ENCODE results near the gene KCTD11. TPM values are rescaled to one million over a fixed set of nuclear protein-coding genes. Genes with fewer than 3 reads are reported as not detected.

The KCTD11 gene
- total and polyA plus RNA-seq, 4 donors: 0.39 to 3.5 (median 1.4) TPM

GRCh38 chr17:7380855-7381683, 29.1 kb downstream of the KCTD11 start, which contains the start of gene TNK1:
TSS of gene TNK1 (plus strand) at chr17:7381089. CDS start at chr17:7382927, 1,838 bp downstream.
- Histone ChIP-seq H3K36me3 (ENCODE audit: control insufficient read depth in 4 of 4, insufficient read depth in 3 of 4, low read depth in 1 of 4, low read length in 3 of 4) (peaks cover 0 to 2% (median 0%) of the 10 kb centered on the region in 4 donors), H3K4me3 (ENCODE audit: low read depth in 1 of 3, low read length in 3 of 3) (peak within 1 kb of the TSS; percentile 45 to 74 (median 63)), H3K4me1 (ENCODE audit: control insufficient read depth in 4 of 4, insufficient read depth in 4 of 4, low read length in 3 of 4) (peaks cover 6 to 18% (median 12%) of the 10 kb centered on the region in 4 donors), H3K9ac (ENCODE audit: low read depth in 1 of 2, low read length in 2 of 2) (peak within 1 kb of the TSS in 1 of 2 donors; percentile 47), H3K27ac (ENCODE audit: low read depth in 1 of 2, low read length in 2 of 2) (no peak within 1 kb of the TSS), H3K9me3 (ENCODE audit: control insufficient read depth in 4 of 4, low read length in 3 of 4) (no peaks in the 10 kb centered on the region), H3K27me3 (ENCODE audit: control insufficient read depth in 4 of 4, insufficient read depth in 4 of 4, low read length in 3 of 4) (peaks cover 0 to 3% (median 0%) of the 10 kb centered on the region in 4 donors)
- TF ChIP-seq, protein P1, sequence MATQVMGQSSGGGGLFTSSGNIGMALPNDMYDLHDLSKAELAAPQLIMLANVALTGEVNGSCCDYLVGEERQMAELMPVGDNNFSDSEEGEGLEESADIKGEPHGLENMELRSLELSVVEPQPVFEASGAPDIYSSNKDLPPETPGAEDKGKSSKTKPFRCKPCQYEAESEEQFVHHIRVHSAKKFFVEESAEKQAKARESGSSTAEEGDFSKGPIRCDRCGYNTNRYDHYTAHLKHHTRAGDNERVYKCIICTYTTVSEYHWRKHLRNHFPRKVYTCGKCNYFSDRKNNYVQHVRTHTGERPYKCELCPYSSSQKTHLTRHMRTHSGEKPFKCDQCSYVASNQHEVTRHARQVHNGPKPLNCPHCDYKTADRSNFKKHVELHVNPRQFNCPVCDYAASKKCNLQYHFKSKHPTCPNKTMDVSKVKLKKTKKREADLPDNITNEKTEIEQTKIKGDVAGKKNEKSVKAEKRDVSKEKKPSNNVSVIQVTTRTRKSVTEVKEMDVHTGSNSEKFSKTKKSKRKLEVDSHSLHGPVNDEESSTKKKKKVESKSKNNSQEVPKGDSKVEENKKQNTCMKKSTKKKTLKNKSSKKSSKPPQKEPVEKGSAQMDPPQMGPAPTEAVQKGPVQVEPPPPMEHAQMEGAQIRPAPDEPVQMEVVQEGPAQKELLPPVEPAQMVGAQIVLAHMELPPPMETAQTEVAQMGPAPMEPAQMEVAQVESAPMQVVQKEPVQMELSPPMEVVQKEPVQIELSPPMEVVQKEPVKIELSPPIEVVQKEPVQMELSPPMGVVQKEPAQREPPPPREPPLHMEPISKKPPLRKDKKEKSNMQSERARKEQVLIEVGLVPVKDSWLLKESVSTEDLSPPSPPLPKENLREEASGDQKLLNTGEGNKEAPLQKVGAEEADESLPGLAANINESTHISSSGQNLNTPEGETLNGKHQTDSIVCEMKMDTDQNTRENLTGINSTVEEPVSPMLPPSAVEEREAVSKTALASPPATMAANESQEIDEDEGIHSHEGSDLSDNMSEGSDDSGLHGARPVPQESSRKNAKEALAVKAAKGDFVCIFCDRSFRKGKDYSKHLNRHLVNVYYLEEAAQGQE (IDR thresholded peaks at IDR 0.05): peak; percentile 53
- TF ChIP-seq CTCF (IDR thresholded peaks at IDR 0.05; ENCODE audit: low read depth, low read length, missing input control) (no peak), ZBTB33 (IDR thresholded peaks at IDR 0.05) (no peak), RAD21 (IDR thresholded peaks at IDR 0.05) (no peak)
- WGBS: 4% methylated on average over 52 of the region's 52 CpGs
- DNase-seq (ENCODE audit: low spot score): no peak

DNA sequence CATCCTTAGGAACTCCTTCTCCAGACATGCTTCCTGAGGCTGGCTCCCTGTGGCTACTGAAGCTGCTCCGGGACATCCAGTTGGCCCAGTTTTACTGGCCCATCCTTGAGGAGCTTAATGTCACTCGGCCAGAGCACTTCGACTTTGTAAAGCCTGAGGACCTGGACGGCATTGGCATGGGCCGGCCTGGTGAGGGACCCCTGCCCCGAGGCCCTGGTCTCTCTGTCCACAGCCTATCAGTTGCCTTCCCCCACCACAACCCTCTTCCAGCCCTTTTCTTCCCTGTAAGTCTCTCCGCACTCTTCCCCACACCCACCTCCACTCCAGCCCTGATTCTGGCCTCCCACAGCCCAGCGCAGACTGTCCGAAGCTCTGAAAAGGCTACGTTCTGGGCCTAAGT, 30.9 kb downstream of the KCTD11 start:
- TF ChIP-seq TAF1 (conservative IDR thresholded peaks at IDR 0.05) (no peak), ZBTB33 (IDR thresholded peaks at IDR 0.05) (no peak), FOXA1 (IDR thresholded peaks at IDR 0.05) (no peak), HNF4A (conservative IDR thresholded peaks at IDR 0.05) (no peak), NR2F2 (IDR thresholded peaks at IDR 0.05) (no peak), RAD21 (IDR thresholded peaks at IDR 0.05) (no peak)
- TF ChIP-seq, protein P1 (IDR thresholded peaks at IDR 0.05): no peak
- H3K27ac ChIP-seq (ENCODE audit: low read depth in 1 of 2, low read length in 2 of 2): no peak overlapping the region
- no peak overlapping the region for H3K4me3 ChIP-seq (ENCODE audit: low read depth in 1 of 3, low read length in 3 of 3)
- peaks cover 6 to 18% (median 12%) of the 10 kb centered on the region in 4 donors for H3K4me1 ChIP-seq (ENCODE audit: control insufficient read depth in 4 of 4, insufficient read depth in 4 of 4, low read length in 3 of 4)
- H3K27me3 ChIP-seq (ENCODE audit: control insufficient read depth in 4 of 4, insufficient read depth in 4 of 4, low read length in 3 of 4): peaks cover 0 to 3% (median 0%) of the 10 kb centered on the region in 4 donors
- no peaks in the 10 kb centered on the region for H3K9me3 ChIP-seq (ENCODE audit: control insufficient read depth in 4 of 4, low read length in 3 of 4)
- peaks cover 0 to 6% (median 0%) of the 10 kb centered on the region in 4 donors for H3K36me3 ChIP-seq (ENCODE audit: control insufficient read depth in 4 of 4, insufficient read depth in 3 of 4, low read depth in 1 of 4, low read length in 3 of 4)
- no peak overlapping the region for H3K9ac ChIP-seq (ENCODE audit: low read depth in 1 of 2, low read length in 2 of 2)
- DNase-seq (ENCODE audit: low spot score): no peak
- WGBS: 94% methylated on average over 10 of the region's 10 CpGs

Data from liver (tissue), 9 donors.